PC-3 (cell line): ENCODE results near the gene RPE.

Experiments
- CTCF ChIP-seq: fragments of 300-600 bp; sonication (generic); conservative IDR thresholded peaks from 2 replicates; pipeline ENCODE4 v1.5.1; 2017; ENCODE audit warnings: antibody characterized with exemption, low read depth, mild to moderate bottlenecking, low read length
- EZH2 ChIP-seq: fragments of 300-600 bp; sonication (generic); IDR thresholded peaks from one replicate; pipeline ENCODE4 v1.6.1; 2017; ENCODE audit warnings: antibody characterized with exemption, mild to moderate bottlenecking, low read length; ENCODE audit not compliant: unreplicated experiment
- EZH2phosphoT487 ChIP-seq: fragments of 300-600 bp; sonication (generic); IDR thresholded peaks from 2 replicates; pipeline ENCODE4 v1.6.1; 2018; ENCODE audit warnings: mild to moderate bottlenecking, antibody characterized with exemption, low read length, borderline replicate concordance

- TF ChIP-seq CTCF = no peak
- no peak for TF ChIP-seq EZH2phosphoT487
- no peak for TF ChIP-seq EZH2
Measured at GRCh38 chr2:209998596-209998995, 3.8 kb upstream of the RPE start.
